Skeletal muscle satellite cell (primary cell): ENCODE data around the gene SCOC.

ENCODE experiments used
- H3K27me3 ChIP-seq: 2 replicates; pipeline ENCODE4 v1.7.0; 2013; ENCODE audit warnings: low read length; ENCODE audit not compliant: control insufficient read depth, insufficient read depth
- H3K36me3 ChIP-seq: 2 replicates; pipeline ENCODE4 v1.7.0; 2013; ENCODE audit warnings: mild to moderate bottlenecking, control low read depth, low read length; ENCODE audit not compliant: insufficient read depth
- H3K4me1 ChIP-seq: 2 replicates; pipeline ENCODE4 v1.7.0; 2013; ENCODE audit warnings: low read length; ENCODE audit not compliant: control insufficient read depth, insufficient read depth
- H3K4me2 ChIP-seq: 2 replicates; pipeline ENCODE4 v1.7.0; 2013; ENCODE audit warnings: mild to moderate bottlenecking, low read length
- H3K4me3 ChIP-seq: 2 replicates; pipeline ENCODE4 v1.7.0; 2013; ENCODE audit warnings: low read length
- H3K9ac ChIP-seq: 2 replicates; pipeline ENCODE4 v1.7.0; 2013; ENCODE audit warnings: mild to moderate bottlenecking, low read depth, low read length, moderate library complexity
- H3K9me3 ChIP-seq: replicated peaks from 2 replicates; pipeline ENCODE4 v1.7.0; 2013; ENCODE audit warnings: mild to moderate bottlenecking, control low read depth, low read length

Gene SCOC

GRCh38 chr4:140363051-140363450 is 10.4 kb upstream of the SCOC start:
- no peak overlapping the region for H3K9ac ChIP-seq
- no peak overlapping the region for H3K4me2 ChIP-seq
- H3K4me3 ChIP-seq: no peak overlapping the region
- no peaks in the 10 kb centered on the region for H3K9me3 ChIP-seq
- no peaks in the 10 kb centered on the region for H3K4me1 ChIP-seq
- H3K36me3 ChIP-seq: no peaks in the 10 kb centered on the region
- peaks cover 9% of the 10 kb centered on the region for H3K27me3 ChIP-seq

GRCh38 chr4:140363558-140363957 is 9.9 kb upstream of the SCOC start:
- no peaks in the 10 kb centered on the region for H3K9me3 ChIP-seq
- no peak overlapping the region for H3K4me3 ChIP-seq

GRCh38 chr4:140367738-140368137 is 5.7 kb upstream of the SCOC start:
- H3K4me1 ChIP-seq: no peaks in the 10 kb centered on the region
- H3K4me2 ChIP-seq: no peak overlapping the region
- no peaks in the 10 kb centered on the region for H3K27me3 ChIP-seq
- no peak overlapping the region for H3K9ac ChIP-seq
- no peaks in the 10 kb centered on the region for H3K36me3 ChIP-seq
- H3K9me3 ChIP-seq: no peaks in the 10 kb centered on the region
- H3K4me3 ChIP-seq: no peak overlapping the region

More at GRCh38 chr4:140363558-140363957, 9.9 kb upstream of the SCOC start:
- Histone ChIP-seq H3K4me1 (no peaks in the 10 kb centered on the region), H3K36me3 (no peaks in the 10 kb centered on the region), H3K9ac (no peak overlapping the region), H3K27me3 (peaks cover 6% of the 10 kb centered on the region), H3K4me2 (no peak overlapping the region)

- Histone ChIP-seq H3K4me1 (no peaks in the 10 kb centered on the region), H3K4me2 (no peak overlapping the region), H3K9me3 (no peaks in the 10 kb centered on the region), H3K27me3 (no peaks in the 10 kb centered on the region), H3K9ac (no peak overlapping the region), H3K36me3 (no peaks in the 10 kb centered on the region), H3K4me3 (no peak overlapping the region)
These were observed 4.8 kb upstream of the SCOC start for GRCh38 chr4:140368686-140369085.

DNA sequence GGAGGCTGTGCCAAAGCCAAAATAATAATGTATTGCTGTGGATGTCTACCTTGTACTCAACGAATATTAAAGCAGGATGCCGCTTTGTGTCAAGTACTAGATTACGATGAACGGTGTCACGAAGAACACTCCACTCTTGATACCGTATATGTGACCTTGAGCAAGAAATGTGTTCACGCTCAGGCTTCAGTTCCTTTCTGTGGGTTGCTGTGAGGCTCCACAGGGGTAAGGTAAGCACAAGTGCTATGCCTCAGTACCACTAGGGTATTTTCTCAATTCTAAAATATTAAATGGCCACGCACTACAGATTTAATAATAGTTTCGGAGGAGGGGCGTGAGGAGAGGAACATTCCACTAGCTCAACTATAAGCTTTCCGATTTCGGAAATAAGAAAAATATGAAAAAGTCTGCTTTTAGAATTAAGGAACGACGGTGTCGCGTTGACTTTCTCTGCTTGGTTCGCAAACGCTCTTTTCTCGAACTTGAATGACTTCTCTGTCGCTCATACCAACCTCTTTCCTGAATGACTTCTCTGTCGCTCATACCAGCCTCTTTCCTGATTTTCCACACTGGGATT is 607 bp upstream of the SCOC start:
- Histone ChIP-seq H3K4me2 (peak overlapping the region; percentile 89), H3K4me1 (peaks cover 6% of the 10 kb centered on the region), H3K27me3 (no peaks in the 10 kb centered on the region), H3K36me3 (no peaks in the 10 kb centered on the region), H3K9me3 (no peaks in the 10 kb centered on the region), H3K9ac (peak overlapping the region; percentile 79), H3K4me3 (peak overlapping the region; percentile 76)

GRCh38 chr4:140374130-140374477 is 658 bp downstream of the SCOC start:
- Histone ChIP-seq H3K4me2 (peak overlapping the region; percentile 91), H3K9ac (peak overlapping the region; percentile 92), H3K27me3 (no peaks in the 10 kb centered on the region), H3K9me3 (no peaks in the 10 kb centered on the region), H3K4me1 (peaks cover 6% of the 10 kb centered on the region), H3K36me3 (no peaks in the 10 kb centered on the region), H3K4me3 (peak overlapping the region; percentile 76)

DNA sequence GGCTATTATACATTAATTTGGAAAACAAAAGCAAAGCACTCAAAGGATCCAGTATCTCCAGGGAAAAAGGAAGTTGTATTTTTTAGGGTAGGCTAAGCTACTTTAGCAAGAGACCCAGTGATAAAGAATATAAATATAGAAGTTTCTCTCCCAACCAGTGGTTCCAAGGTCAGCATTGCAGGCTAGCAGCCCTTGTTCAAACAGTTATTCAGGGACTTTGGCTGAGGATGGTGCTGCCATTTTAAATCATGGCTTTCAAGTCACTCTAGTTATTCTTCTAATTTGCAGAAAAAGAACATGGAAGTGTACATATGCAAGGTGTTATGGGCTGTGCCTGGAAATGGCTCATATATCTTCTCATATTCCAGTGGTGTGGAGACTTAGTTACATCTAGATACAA is 9.3 kb downstream of the SCOC start:
- Histone ChIP-seq H3K4me1 (no peaks in the 10 kb centered on the region), H3K4me3 (no peak overlapping the region), H3K27me3 (no peaks in the 10 kb centered on the region), H3K9me3 (no peaks in the 10 kb centered on the region), H3K9ac (no peak overlapping the region), H3K36me3 (peaks cover 22% of the 10 kb centered on the region), H3K4me2 (no peak overlapping the region)

GRCh38 chr4:140388015-140388414 is 14.6 kb downstream of the SCOC start:
- no peak overlapping the region for H3K4me3 ChIP-seq
- no peak overlapping the region for H3K9ac ChIP-seq
- no peaks in the 10 kb centered on the region for H3K9me3 ChIP-seq
- H3K4me1 ChIP-seq: no peaks in the 10 kb centered on the region
- H3K36me3 ChIP-seq: peaks cover 4% of the 10 kb centered on the region
- H3K27me3 ChIP-seq: no peaks in the 10 kb centered on the region
- H3K4me2 ChIP-seq: no peak overlapping the region

DNA sequence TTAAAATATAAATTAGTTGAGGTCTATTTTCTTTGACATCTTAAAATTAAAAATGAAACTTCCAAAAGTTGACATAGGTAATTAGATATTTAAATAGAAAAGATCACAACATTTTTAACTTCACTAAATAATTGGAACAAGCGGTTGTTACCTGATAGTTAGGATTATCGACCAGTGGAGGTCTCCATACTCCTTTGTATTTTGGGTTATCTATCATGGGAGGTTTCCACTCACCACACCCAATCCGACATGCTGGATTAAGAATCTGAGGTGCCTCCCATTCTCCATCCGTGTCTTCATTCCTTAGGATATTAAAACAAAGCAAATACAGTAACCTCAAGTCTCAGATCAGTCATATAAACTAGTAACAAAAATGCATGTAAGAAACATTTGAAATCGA is 22.2 kb downstream of the SCOC start:
- Histone ChIP-seq H3K9me3 (no peaks in the 10 kb centered on the region), H3K4me3 (no peak overlapping the region), H3K4me2 (no peak overlapping the region), H3K36me3 (no peaks in the 10 kb centered on the region), H3K9ac (no peak overlapping the region), H3K4me1 (no peaks in the 10 kb centered on the region), H3K27me3 (no peaks in the 10 kb centered on the region)

- no peak overlapping the region for H3K4me3 ChIP-seq
- H3K9me3 ChIP-seq: no peaks in the 10 kb centered on the region
- no peak overlapping the region for H3K4me2 ChIP-seq
- H3K27me3 ChIP-seq: no peaks in the 10 kb centered on the region
- H3K9ac ChIP-seq: no peak overlapping the region
- H3K4me1 ChIP-seq: no peaks in the 10 kb centered on the region
- H3K36me3 ChIP-seq: no peaks in the 10 kb centered on the region
These were observed 26.7 kb downstream of the SCOC start for GRCh38 chr4:140400111-140400510.

- Histone ChIP-seq H3K4me3 (no peak overlapping the region), H3K36me3 (no peaks in the 10 kb centered on the region), H3K4me2 (no peak overlapping the region), H3K9me3 (no peaks in the 10 kb centered on the region), H3K9ac (no peak overlapping the region), H3K4me1 (no peaks in the 10 kb centered on the region), H3K27me3 (no peaks in the 10 kb centered on the region)
These were observed 32.8 kb downstream of the SCOC start for GRCh38 chr4:140406292-140406691.

DNA sequence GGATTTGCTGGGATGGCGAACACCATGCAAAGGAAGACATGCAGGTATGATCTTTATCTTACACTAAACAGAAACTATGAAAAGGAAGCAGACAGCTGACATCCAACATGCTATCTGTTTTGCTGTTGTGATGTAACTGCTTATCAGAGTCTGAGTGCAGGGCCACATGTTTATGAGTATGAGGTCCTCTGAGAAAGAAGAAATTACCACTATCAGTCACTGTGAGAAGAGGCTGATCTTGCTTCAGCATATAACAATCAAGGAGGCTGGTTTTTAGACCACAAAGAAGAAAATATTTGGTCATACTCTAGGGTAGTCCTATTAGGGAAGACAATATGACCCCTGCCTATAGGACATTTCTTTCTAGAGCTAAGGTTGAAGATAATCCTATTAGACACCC is 35.5 kb downstream of the SCOC start:
- Histone ChIP-seq H3K4me1 (no peaks in the 10 kb centered on the region), H3K4me2 (no peak overlapping the region), H3K36me3 (no peaks in the 10 kb centered on the region), H3K9ac (no peak overlapping the region), H3K4me3 (no peak overlapping the region), H3K9me3 (no peaks in the 10 kb centered on the region), H3K27me3 (no peaks in the 10 kb centered on the region)
